ENCODE data around the gene TNN. TPM values are rescaled to one million over a fixed set of nuclear protein-coding genes. Genes with fewer than 3 reads are reported as not detected.

The TNN gene
- total RNA-seq, 1 experiment from 2014 or later: not detected

- POLR2A ChIA-PET (ENCODE audit: low non-redundant PET): no interaction called here
- peaks cover 12% of the 10 kb centered on the region for H3K27me3 ChIP-seq (replicated peaks; ENCODE audit: insufficient read depth, low read depth, low read length, poor library complexity)
- TF ChIP-seq EZH2 (IDR thresholded peaks at IDR 0.05; ENCODE audit: borderline replicate concordance, low read depth, low read length, poor library complexity, severe bottlenecking): no peak
- no peak for TF ChIP-seq CTCF (conservative IDR thresholded peaks at IDR 0.05; ENCODE audit: low read depth, low read length)
- H3K4me3 ChIP-seq (ENCODE audit: low read depth, low read length, poor library complexity, severe bottlenecking): no peak overlapping the region
- CTCF ChIA-PET: no interaction called here
- BruUV-seq (replicated peaks): no TSS peak
- DNase-seq (ENCODE audit: low spot score): no peak
- no peaks in the 10 kb centered on the region for H3K9me3 ChIP-seq (ENCODE audit: low read depth, low read length, poor library complexity, severe bottlenecking)
- intact Hi-C loops (cut with micrococcal nuclease; ENCODE audit: unreplicated experiment): no loop called here
- H3K27ac ChIP-seq (ENCODE audit: low read depth, low read length, poor library complexity, severe bottlenecking): no peak overlapping the region
- H3K4me1 ChIP-seq (ENCODE audit: insufficient read depth, low read length, poor library complexity, severe bottlenecking): no peaks in the 10 kb centered on the region
- no peaks in the 10 kb centered on the region for H3K36me3 ChIP-seq (ENCODE audit: insufficient read depth, low read length, poor library complexity, severe bottlenecking)
Observed at GRCh38 chr1:175045097-175045496, 22.5 kb upstream of the TNN start.

GRCh38 chr1:175045519-175045918 is 22.1 kb upstream of the TNN start:
- ChIA-PET CTCF (no interaction called here), POLR2A (ENCODE audit: low non-redundant PET) (no interaction called here)
- H3K27ac ChIP-seq (ENCODE audit: low read depth, low read length, poor library complexity, severe bottlenecking): no peak overlapping the region
- intact Hi-C loops (cut with micrococcal nuclease; ENCODE audit: unreplicated experiment): no loop called here
- BruUV-seq (replicated peaks): no TSS peak
- peaks cover 12% of the 10 kb centered on the region for H3K27me3 ChIP-seq (replicated peaks; ENCODE audit: insufficient read depth, low read depth, low read length, poor library complexity)
- H3K36me3 ChIP-seq (ENCODE audit: insufficient read depth, low read length, poor library complexity, severe bottlenecking): no peaks in the 10 kb centered on the region
- DNase-seq (ENCODE audit: low spot score): no peak
- no peak overlapping the region for H3K4me3 ChIP-seq (ENCODE audit: low read depth, low read length, poor library complexity, severe bottlenecking)
- no peak for TF ChIP-seq CTCF (conservative IDR thresholded peaks at IDR 0.05; ENCODE audit: low read depth, low read length)
- no peak for TF ChIP-seq EZH2 (IDR thresholded peaks at IDR 0.05; ENCODE audit: borderline replicate concordance, low read depth, low read length, poor library complexity, severe bottlenecking)
- no peaks in the 10 kb centered on the region for H3K4me1 ChIP-seq (ENCODE audit: insufficient read depth, low read length, poor library complexity, severe bottlenecking)
- H3K9me3 ChIP-seq (ENCODE audit: low read depth, low read length, poor library complexity, severe bottlenecking): no peaks in the 10 kb centered on the region

- POLR2A ChIA-PET (ENCODE audit: low non-redundant PET): no interaction called here
- TF ChIP-seq EZH2 (IDR thresholded peaks at IDR 0.05; ENCODE audit: borderline replicate concordance, low read depth, low read length, poor library complexity, severe bottlenecking) (no peak), CTCF (conservative IDR thresholded peaks at IDR 0.05; ENCODE audit: low read depth, low read length) (no peak)
- H3K27ac ChIP-seq (ENCODE audit: low read depth, low read length, poor library complexity, severe bottlenecking): no peak overlapping the region
- peaks cover 12% of the 10 kb centered on the region for H3K27me3 ChIP-seq (replicated peaks; ENCODE audit: insufficient read depth, low read depth, low read length, poor library complexity)
- CTCF ChIA-PET: interaction anchor here (0.6 kb wide), 1 partner anchor 693 kb away, joined by 5 read pairs; the partner anchor contains the start of gene TNR
- no peaks in the 10 kb centered on the region for H3K9me3 ChIP-seq (ENCODE audit: low read depth, low read length, poor library complexity, severe bottlenecking)
- H3K4me3 ChIP-seq (ENCODE audit: low read depth, low read length, poor library complexity, severe bottlenecking): no peak overlapping the region
- DNase-seq (ENCODE audit: low spot score): no peak
- no TSS peak for BruUV-seq (replicated peaks)
- no peaks in the 10 kb centered on the region for H3K4me1 ChIP-seq (ENCODE audit: insufficient read depth, low read length, poor library complexity, severe bottlenecking)
- intact Hi-C loops (cut with micrococcal nuclease; ENCODE audit: unreplicated experiment): no loop called here
- no peaks in the 10 kb centered on the region for H3K36me3 ChIP-seq (ENCODE audit: insufficient read depth, low read length, poor library complexity, severe bottlenecking)
Observed at GRCh38 chr1:175050992-175051391, 16.6 kb upstream of the TNN start.

All from A673 (cell line).